NCI-H1417 treated with DMSO at 0.1 percent for 48 hours (cell line): ENCODE data around the gene STARD5.

Experiments used
- DNase-seq: peaks from one replicate; lab custom pipeline; 2025; lab: John Stamatoyannopoulos, UW

STARD5 gene

GRCh38 chr15:81274255-81274654 is 49.7 kb downstream of the STARD5 start:
- DNase-seq = no peak

GRCh38 chr15:81273855-81274254 is 50.1 kb downstream of the STARD5 start:
- DNase-seq = no peak

GRCh38 chr15:81273200-81273599 is 50.7 kb downstream of the STARD5 start:
- no peak for DNase-seq

GRCh38 chr15:81271761-81272644 is 51.9 kb downstream of the STARD5 start:
- DNase-seq = no peak

GRCh38 chr15:81270781-81271491 is 53.0 kb downstream of the STARD5 start:
- no peak for DNase-seq

GRCh38 chr15:81270188-81270587 is 53.8 kb downstream of the STARD5 start:
- no peak for DNase-seq

- no peak for DNase-seq
Measured at GRCh38 chr15:81268881-81269601, 54.9 kb downstream of the STARD5 start.

GRCh38 chr15:81268340-81268739 is 55.6 kb downstream of the STARD5 start:
- no peak for DNase-seq

- DNase-seq = peak; percentile 47
Measured at GRCh38 chr15:81265944-81266775, 57.8 kb downstream of the STARD5 start.

GRCh38 chr15:81265256-81265943 is 58.5 kb downstream of the STARD5 start:
- no peak for DNase-seq

GRCh38 chr15:81264072-81264857 is 59.7 kb downstream of the STARD5 start:
- DNase-seq = no peak

GRCh38 chr15:81263477-81263876 is 60.5 kb downstream of the STARD5 start:
- no peak for DNase-seq

GRCh38 chr15:81261172-81261811 is 62.6 kb downstream of the STARD5 start:
- no peak for DNase-seq

GRCh38 chr15:81259760-81260298 is 64.1 kb downstream of the STARD5 start:
- DNase-seq = no peak
